HCT116 (cell line): ENCODE results near the gene BHMT. TPM values are rescaled to one million over a fixed set of nuclear protein-coding genes. Genes with fewer than 3 reads are reported as not detected.
"Not testable (repeated sequence)": the region's sequence is repeated elsewhere in the genome, so short reads cannot be mapped to it uniquely, and the experiment has no call there.

Experiments
- ATAC-seq: fragments of 200-7000 bp; cut with Tn5 transposase; 2 replicates; pipeline ENCODE4 v1.9.1; 2020; ENCODE audit warnings: mild to moderate bottlenecking, moderate library complexity
- BruUV-seq: library from RNA; stranded (reverse); fragments of 400-500 nt; replicated peaks from 2 replicates; lab custom pipeline; 2021; lab: Mats Ljungman, UMichigan
- CTCF ChIA-PET: fragments of 300-600 bp; sonication (Branson Sonifier 250); formaldehyde crosslinking; loops from one replicate; lab custom pipeline; 2021; ENCODE audit warnings: antibody characterized with exemption; lab: Charles Lee
- POLR2A ChIA-PET: fragments of 300-600, 350-600 bp; sonication (Branson Sonifier 250); formaldehyde crosslinking; loops from one replicate; lab custom pipeline; 2021; ENCODE audit warnings: antibody characterized with exemption; lab: Charles Lee
- RAD21 ChIA-PET, 2 experiments: fragments of 300-600 bp; sonication (Branson Sonifier 250); formaldehyde crosslinking; loops; one replicate each; lab custom pipeline; 2023; ENCODE audit warnings: low total read pairs in 2 of 2; ENCODE audit not compliant: uncharacterized antibody in 2 of 2, unreplicated experiment in 2 of 2, low non-redundant PET in 1 of 2; lab: Charles Lee
- DNase-seq: peaks from one replicate; pipeline ENCODE4 v3.0.0-alpha.2; 2010; ENCODE audit warnings: low read depth, low spot score
- H2AFZ ChIP-seq: fragments of 200-600 bp; shearing (Covaris generic), sonication (generic); 2 replicates; pipeline ENCODE4 v1.6.1; 2017; ENCODE audit warnings: low read depth, mixed run types, mixed read lengths, antibody characterized with exemption, low read length; ENCODE audit not compliant: poor library complexity, severe bottlenecking
- H3K27ac ChIP-seq: 2 replicates; pipeline ENCODE4 v1.5.1; 2012; ENCODE audit warnings: low read depth, low read length
- H3K27me3 ChIP-seq: fragments of 200-600 bp; sonication (generic); 2 replicates; pipeline ENCODE4 v1.6.1; 2016; ENCODE audit warnings: mixed run types, low read length, mixed read lengths; ENCODE audit not compliant: insufficient read depth
- H3K36me3 ChIP-seq, 2 experiments: fragments of 200-500 bp in 1 of 2; fragments of 200-600 bp in 1 of 2; sonication (Bioruptor generic) in 1 of 2; sonication (generic) in 1 of 2; 2 replicates each; pipeline versions ENCODE4 v1.5.1 to v1.6.1; 2014 to 2016; ENCODE audit warnings: low read length in 2 of 2, inconsistent platforms in 1 of 2, mixed read lengths in 1 of 2, mixed run types in 1 of 2; ENCODE audit not compliant: insufficient read depth in 2 of 2, control insufficient read depth in 1 of 2
- H3K4me1 ChIP-seq, 2 experiments: fragments of 200-600 bp in 1 of 2; sonication (generic) in 1 of 2; 2 replicates each; pipeline versions ENCODE4 v1.5.1 to v1.6.1; 2012 to 2017; ENCODE audit warnings: low read length in 2 of 2, inconsistent platforms in 1 of 2, mild to moderate bottlenecking in 1 of 2, mixed read lengths in 1 of 2, mixed run types in 1 of 2, moderate library complexity in 1 of 2; ENCODE audit not compliant: insufficient read depth in 2 of 2, control insufficient read depth in 1 of 2
- H3K4me2 ChIP-seq: fragments of 200-600 bp; sonication (generic); 2 replicates; pipeline ENCODE4 v1.6.1; 2017; ENCODE audit warnings: mixed run types, low read length, mixed read lengths
- H3K4me3 ChIP-seq, 2 experiments: fragments of 200-600 bp in 1 of 2; sonication (generic) in 1 of 2; replicated peaks in 1 of 2; 2 replicates each; pipeline ENCODE4 v1.5.1; 2011 to 2016; ENCODE audit warnings: low read length in 2 of 2, control low read depth in 1 of 2, low read depth in 1 of 2, mild to moderate bottlenecking in 1 of 2, mixed read lengths in 1 of 2, mixed run types in 1 of 2
- H3K79me2 ChIP-seq: fragments of 200-600 bp; sonication (generic); 2 replicates; pipeline ENCODE4 v1.6.1; 2017; ENCODE audit warnings: mild to moderate bottlenecking, mixed run types, low read length, moderate library complexity, mixed read lengths; ENCODE audit not compliant: insufficient read depth
- H3K9ac ChIP-seq: fragments of 200-600 bp; sonication (generic); 2 replicates; pipeline ENCODE4 v1.6.1; 2016; ENCODE audit warnings: low read length, mixed read lengths
- H3K9me2 ChIP-seq: fragments of 200-600 bp; sonication (generic), shearing (Covaris generic); 2 replicates; pipeline ENCODE4 v1.6.1; 2017; ENCODE audit warnings: mixed run types, mild to moderate bottlenecking, moderate library complexity; ENCODE audit not compliant: insufficient read depth
- H3K9me3 ChIP-seq, 2 experiments: fragments of 200-500 bp in 1 of 2; fragments of 200-600 bp in 1 of 2; sonication (Bioruptor generic) in 1 of 2; sonication (generic) in 1 of 2; 2 replicates each; pipeline ENCODE4 v1.6.1; 2014 to 2017; ENCODE audit warnings: low read length in 2 of 2, mixed read lengths in 2 of 2, inconsistent platforms in 1 of 2, low read depth in 1 of 2, mild to moderate bottlenecking in 1 of 2, mixed run types in 1 of 2, moderate library complexity in 1 of 2; ENCODE audit not compliant: control insufficient read depth in 1 of 2, insufficient read depth in 1 of 2
- H4K20me1 ChIP-seq: fragments of 200-600 bp; sonication (generic), shearing (Covaris generic); 2 replicates; pipeline ENCODE4 v1.6.1; 2017; ENCODE audit warnings: mixed run types, mild to moderate bottlenecking, moderate library complexity; ENCODE audit not compliant: insufficient read depth
- CEBPB ChIP-seq: IDR thresholded peaks from 2 replicates; pipeline ENCODE4 v1.6.1; 2012; ENCODE audit warnings: low read depth
- CTCF ChIP-seq, 3 experiments: fragments of 200-600 bp in 1 of 3; sonication (generic) in 1 of 3; IDR thresholded peaks in 2 of 3; conservative IDR thresholded peaks in 1 of 3; 2 replicates each; pipeline ENCODE4 v1.5.1; 2012 to 2017; ENCODE audit warnings: low read depth in 2 of 3, low read length in 2 of 3, antibody characterized with exemption in 1 of 3, borderline replicate concordance in 1 of 3, control low read depth in 1 of 3, mild to moderate bottlenecking in 1 of 3, mixed read lengths in 1 of 3, mixed run types in 1 of 3, moderate library complexity in 1 of 3; ENCODE audit not compliant: insufficient read depth in 1 of 3
- EGR1 ChIP-seq: IDR thresholded peaks from 2 replicates; pipeline ENCODE4 v1.6.1; 2012; ENCODE audit warnings: low read depth
- ELF1 ChIP-seq: IDR thresholded peaks from 2 replicates; pipeline ENCODE4 v1.6.1; 2012; ENCODE audit warnings: low read depth, borderline replicate concordance
- EZH2 ChIP-seq: fragments of 200-600 bp; sonication (generic); IDR thresholded peaks from 2 replicates; pipeline ENCODE4 v1.6.1; 2017; ENCODE audit warnings: antibody characterized with exemption, mixed run types
- EZH2phosphoT487 ChIP-seq: fragments of 200-600 bp; IDR thresholded peaks from 2 replicates; pipeline ENCODE4 v1.6.1; 2018; ENCODE audit warnings: antibody characterized with exemption, borderline replicate concordance
- FOSL1 ChIP-seq: IDR thresholded peaks from 2 replicates; pipeline ENCODE4 v1.6.1; 2012; ENCODE audit warnings: low read depth
- TCF7L2 ChIP-seq: IDR thresholded peaks from 2 replicates; pipeline ENCODE4 v1.7.0; 2011; ENCODE audit warnings: borderline replicate concordance, inconsistent platforms; ENCODE audit not compliant: insufficient read depth, insufficient read length; ENCODE audit errors: extremely low read depth
- ZFX ChIP-seq: fragments of 450-650 bp; IDR thresholded peaks from 2 replicates; pipeline ENCODE4 v1.6.1; 2017
- intact Hi-C: fragments of 100-400 bp; cut with micrococcal nuclease; formaldehyde crosslinking; loops from 2 replicates; pipeline ENCODE4 v1.10.0; 2022
- total RNA-seq: library from RNA; stranded (reverse); gene quantifications from one replicate; pipeline ENCODE4 v1.2.1, GENCODE V29; 2021; ENCODE audit not compliant: unreplicated experiment
- TF ChIP-seq, protein P1 (sequence below): IDR thresholded peaks from 2 replicates; pipeline ENCODE4 v1.6.1; 2012; ENCODE audit warnings: low read depth
- TF ChIP-seq, protein P2 (sequence below): IDR thresholded peaks from 2 replicates; pipeline ENCODE4 v1.6.1; 2011; ENCODE audit warnings: mild to moderate bottlenecking, low read length, moderate library complexity; ENCODE audit not compliant: insufficient replicate concordance; ENCODE audit errors: extremely low read depth

Gene BHMT
- total RNA-seq, 1 experiment from 2014 or later: 0.44 TPM

GRCh38 chr5:79173626-79174025 is 62.0 kb downstream of the BHMT start:
- ATAC-seq (no peak), DNase-seq (no peak)
- Histone ChIP-seq H3K4me1 (no peaks in the 10 kb centered on the region), H3K4me3 (no peak overlapping the region), H3K27me3 (no peaks in the 10 kb centered on the region), H3K9ac (no peak overlapping the region), H4K20me1 (no peaks in the 10 kb centered on the region), H3K9me2 (no peaks in the 10 kb centered on the region), H3K27ac (no peak overlapping the region), H3K79me2 (no peaks in the 10 kb centered on the region), H3K4me2 (no peak overlapping the region), H3K9me3 (no peaks in the 10 kb centered on the region), H3K36me3 (no peaks in the 10 kb centered on the region), H2AFZ (no peak overlapping the region)
- intact Hi-C loops: no loop called here
- ChIA-PET CTCF (no interaction called here), RAD21 (no interaction called here), POLR2A (no interaction called here)
- no TSS peak for BruUV-seq
- TF ChIP-seq FOSL1: no peak
- TF ChIP-seq, protein P1, sequence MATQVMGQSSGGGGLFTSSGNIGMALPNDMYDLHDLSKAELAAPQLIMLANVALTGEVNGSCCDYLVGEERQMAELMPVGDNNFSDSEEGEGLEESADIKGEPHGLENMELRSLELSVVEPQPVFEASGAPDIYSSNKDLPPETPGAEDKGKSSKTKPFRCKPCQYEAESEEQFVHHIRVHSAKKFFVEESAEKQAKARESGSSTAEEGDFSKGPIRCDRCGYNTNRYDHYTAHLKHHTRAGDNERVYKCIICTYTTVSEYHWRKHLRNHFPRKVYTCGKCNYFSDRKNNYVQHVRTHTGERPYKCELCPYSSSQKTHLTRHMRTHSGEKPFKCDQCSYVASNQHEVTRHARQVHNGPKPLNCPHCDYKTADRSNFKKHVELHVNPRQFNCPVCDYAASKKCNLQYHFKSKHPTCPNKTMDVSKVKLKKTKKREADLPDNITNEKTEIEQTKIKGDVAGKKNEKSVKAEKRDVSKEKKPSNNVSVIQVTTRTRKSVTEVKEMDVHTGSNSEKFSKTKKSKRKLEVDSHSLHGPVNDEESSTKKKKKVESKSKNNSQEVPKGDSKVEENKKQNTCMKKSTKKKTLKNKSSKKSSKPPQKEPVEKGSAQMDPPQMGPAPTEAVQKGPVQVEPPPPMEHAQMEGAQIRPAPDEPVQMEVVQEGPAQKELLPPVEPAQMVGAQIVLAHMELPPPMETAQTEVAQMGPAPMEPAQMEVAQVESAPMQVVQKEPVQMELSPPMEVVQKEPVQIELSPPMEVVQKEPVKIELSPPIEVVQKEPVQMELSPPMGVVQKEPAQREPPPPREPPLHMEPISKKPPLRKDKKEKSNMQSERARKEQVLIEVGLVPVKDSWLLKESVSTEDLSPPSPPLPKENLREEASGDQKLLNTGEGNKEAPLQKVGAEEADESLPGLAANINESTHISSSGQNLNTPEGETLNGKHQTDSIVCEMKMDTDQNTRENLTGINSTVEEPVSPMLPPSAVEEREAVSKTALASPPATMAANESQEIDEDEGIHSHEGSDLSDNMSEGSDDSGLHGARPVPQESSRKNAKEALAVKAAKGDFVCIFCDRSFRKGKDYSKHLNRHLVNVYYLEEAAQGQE: no peak
- TF ChIP-seq ZFX: no peak
- TF ChIP-seq, protein P2, sequence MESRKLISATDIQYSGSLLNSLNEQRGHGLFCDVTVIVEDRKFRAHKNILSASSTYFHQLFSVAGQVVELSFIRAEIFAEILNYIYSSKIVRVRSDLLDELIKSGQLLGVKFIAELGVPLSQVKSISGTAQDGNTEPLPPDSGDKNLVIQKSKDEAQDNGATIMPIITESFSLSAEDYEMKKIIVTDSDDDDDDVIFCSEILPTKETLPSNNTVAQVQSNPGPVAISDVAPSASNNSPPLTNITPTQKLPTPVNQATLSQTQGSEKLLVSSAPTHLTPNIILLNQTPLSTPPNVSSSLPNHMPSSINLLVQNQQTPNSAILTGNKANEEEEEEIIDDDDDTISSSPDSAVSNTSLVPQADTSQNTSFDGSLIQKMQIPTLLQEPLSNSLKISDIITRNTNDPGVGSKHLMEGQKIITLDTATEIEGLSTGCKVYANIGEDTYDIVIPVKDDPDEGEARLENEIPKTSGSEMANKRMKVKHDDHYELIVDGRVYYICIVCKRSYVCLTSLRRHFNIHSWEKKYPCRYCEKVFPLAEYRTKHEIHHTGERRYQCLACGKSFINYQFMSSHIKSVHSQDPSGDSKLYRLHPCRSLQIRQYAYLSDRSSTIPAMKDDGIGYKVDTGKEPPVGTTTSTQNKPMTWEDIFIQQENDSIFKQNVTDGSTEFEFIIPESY: no peak
- no peak for TF ChIP-seq EGR1
- TF ChIP-seq EZH2: no peak
- no peak for TF ChIP-seq TCF7L2
- TF ChIP-seq ELF1: no peak
- TF ChIP-seq CEBPB: no peak
- no peak for TF ChIP-seq CTCF (IDR thresholded peaks at IDR 0.05 in 2 of 3, conservative IDR thresholded peaks at IDR 0.05 in 1 of 3; ENCODE audit: borderline replicate concordance in 1 of 3, insufficient read depth in 1 of 3, low read depth in 2 of 3, low read length in 2 of 3)
- TF ChIP-seq EZH2phosphoT487: no peak

- ATAC-seq, H3K27ac ChIP-seq, DNase-seq, H3K4me2 ChIP-seq, H3K4me3 ChIP-seq, intact Hi-C loops, H3K9ac ChIP-seq, H3K36me3 ChIP-seq, H3K4me1 ChIP-seq, BruUV-seq, H3K9me3 ChIP-seq, H4K20me1 ChIP-seq, H3K79me2 ChIP-seq, RAD21 ChIA-PET, H3K27me3 ChIP-seq, H2AFZ ChIP-seq, H3K9me2 ChIP-seq, CTCF ChIA-PET, POLR2A ChIA-PET: not testable (repeated sequence)
These were observed 68.8 kb downstream of the BHMT start for GRCh38 chr5:79180449-79180848.
